Upper lobe of right lung (tissue), 1 donor: ENCODE data around the gene CAMK1D. TPM values are rescaled to one million over a fixed set of nuclear protein-coding genes. Genes with fewer than 3 reads are reported as not detected.
"Not testable (repeated sequence)": the region's sequence is repeated elsewhere in the genome, so short reads cannot be mapped to it uniquely, and the experiment has no call there.

Experiments used
- ATAC-seq: fragments of 200-7000 bp; cut with Tn5 transposase; one replicate; pipeline ENCODE4 v1.9.1; 2020; ENCODE audit warnings: mild to moderate bottlenecking, moderate library complexity
- DNase-seq: peaks from one replicate; pipeline ENCODE4 v3.0.0-alpha.2; 2020
- H3K27ac ChIP-seq: fragments of 200-600 bp; one replicate; pipeline ENCODE4 v1.8.0; 2022
- H3K27me3 ChIP-seq: fragments of 200-600 bp; one replicate; pipeline ENCODE4 v1.8.0; 2022; ENCODE audit warnings: mild to moderate bottlenecking
- H3K36me3 ChIP-seq: fragments of 200-600 bp; one replicate; pipeline ENCODE4 v1.8.0; 2022
- H3K4me1 ChIP-seq: fragments of 200-600 bp; one replicate; pipeline ENCODE4 v1.8.0; 2022
- H3K4me3 ChIP-seq: fragments of 200-600 bp; one replicate; pipeline ENCODE4 v1.8.0; 2022; ENCODE audit warnings: mild to moderate bottlenecking
- H3K9me3 ChIP-seq: fragments of 200-600 bp; one replicate; pipeline ENCODE4 v1.8.0; 2022
- intact Hi-C: fragments of 100-400 bp; cut with DNase I; formaldehyde crosslinking; loops from one replicate; pipeline ENCODE4 v1.11.0; 2022
- long read RNA-seq: library from polyadenylated mRNA; unstranded; transcript quantifications from one replicate; pipeline ENCODE4 v2.0.0, GENCODE V29; 2021
- total RNA-seq: library from RNA; stranded (reverse); fragmentation: NEBNext Ultra II Directional; extraction: Animal tissue kit (Norgen Biotek cat#: 25700); gene quantifications from one replicate; pipeline ENCODE4 v1.2.1, GENCODE V29; 2021
- TF ChIP-seq, protein P1 (sequence below): fragments of 200-600 bp; IDR thresholded peaks from one replicate; pipeline ENCODE4 v1.8.0; 2022; ENCODE audit warnings: antibody characterized with exemption
- donor health status: DM: no; HTN: yes; CAD: no; lungs with severe emphysema.

CAMK1D gene
- 17.1 TPM for total RNA-seq
- long read RNA-seq, partial matches to known transcripts, result 3 of 21 reads
- long read RNA-seq, other reads (novel, unspliced or antisense), result 18 of 21 reads

DNA sequence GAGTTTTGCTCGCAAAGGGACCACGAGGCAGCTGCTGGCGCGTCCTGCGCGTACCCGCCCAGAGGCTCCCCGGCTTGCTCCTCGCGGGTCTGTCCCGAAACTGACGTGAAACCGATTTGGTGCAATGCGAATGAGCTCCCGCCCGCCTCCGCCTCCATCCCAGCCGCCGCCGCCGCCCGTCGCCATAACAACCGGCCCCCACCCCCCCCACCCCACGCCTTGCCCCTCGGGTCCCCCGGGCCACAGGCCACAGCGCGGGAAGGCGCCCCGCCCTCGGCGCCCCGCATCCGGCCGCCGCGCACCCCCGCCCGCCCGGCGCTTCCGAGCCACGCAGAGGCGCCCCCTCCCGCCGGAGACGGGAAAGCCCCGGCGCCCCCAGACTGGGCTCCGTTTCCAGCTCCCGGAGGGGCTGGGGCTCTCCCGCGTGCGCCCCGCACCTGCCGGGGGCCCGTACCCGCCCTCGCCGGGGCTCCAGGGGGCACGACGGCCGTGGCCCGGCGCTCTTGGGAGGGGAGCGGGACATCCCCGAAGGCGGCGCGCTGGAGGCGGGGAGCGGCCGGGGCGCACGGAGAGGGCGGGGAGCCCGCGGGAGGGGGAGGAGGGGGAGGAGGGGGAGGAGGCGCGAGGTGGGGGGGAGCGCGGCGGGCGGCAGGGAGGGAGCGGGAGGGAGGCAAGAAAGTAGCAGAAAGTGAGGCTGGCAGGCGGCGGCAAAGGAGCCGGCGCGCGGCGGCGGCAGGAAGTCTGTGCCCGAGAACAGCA is at the start of gene CAMK1D:
Gene CAMK1D (plus strand): TSS at position 678 of the 759 bp plus-strand sequence.
- H3K4me3 ChIP-seq, result peak within 1 kb of the TSS; percentile 75
- no peaks in the 10 kb centered on the region for H3K36me3 ChIP-seq
- ATAC-seq, result peak; percentile 83
- peak; percentile 90 for DNase-seq
- H3K4me1 ChIP-seq, result peaks cover 21% of the 10 kb centered on the region
- H3K9me3 ChIP-seq, result no peaks in the 10 kb centered on the region
- intact Hi-C loops, result no loop called here
- TF ChIP-seq, protein P1, sequence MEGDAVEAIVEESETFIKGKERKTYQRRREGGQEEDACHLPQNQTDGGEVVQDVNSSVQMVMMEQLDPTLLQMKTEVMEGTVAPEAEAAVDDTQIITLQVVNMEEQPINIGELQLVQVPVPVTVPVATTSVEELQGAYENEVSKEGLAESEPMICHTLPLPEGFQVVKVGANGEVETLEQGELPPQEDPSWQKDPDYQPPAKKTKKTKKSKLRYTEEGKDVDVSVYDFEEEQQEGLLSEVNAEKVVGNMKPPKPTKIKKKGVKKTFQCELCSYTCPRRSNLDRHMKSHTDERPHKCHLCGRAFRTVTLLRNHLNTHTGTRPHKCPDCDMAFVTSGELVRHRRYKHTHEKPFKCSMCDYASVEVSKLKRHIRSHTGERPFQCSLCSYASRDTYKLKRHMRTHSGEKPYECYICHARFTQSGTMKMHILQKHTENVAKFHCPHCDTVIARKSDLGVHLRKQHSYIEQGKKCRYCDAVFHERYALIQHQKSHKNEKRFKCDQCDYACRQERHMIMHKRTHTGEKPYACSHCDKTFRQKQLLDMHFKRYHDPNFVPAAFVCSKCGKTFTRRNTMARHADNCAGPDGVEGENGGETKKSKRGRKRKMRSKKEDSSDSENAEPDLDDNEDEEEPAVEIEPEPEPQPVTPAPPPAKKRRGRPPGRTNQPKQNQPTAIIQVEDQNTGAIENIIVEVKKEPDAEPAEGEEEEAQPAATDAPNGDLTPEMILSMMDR, result peak; percentile 14
- H3K27ac ChIP-seq, result peak within 1 kb of the TSS; percentile 78
- peaks cover 13% of the 10 kb centered on the region for H3K27me3 ChIP-seq

DNA sequence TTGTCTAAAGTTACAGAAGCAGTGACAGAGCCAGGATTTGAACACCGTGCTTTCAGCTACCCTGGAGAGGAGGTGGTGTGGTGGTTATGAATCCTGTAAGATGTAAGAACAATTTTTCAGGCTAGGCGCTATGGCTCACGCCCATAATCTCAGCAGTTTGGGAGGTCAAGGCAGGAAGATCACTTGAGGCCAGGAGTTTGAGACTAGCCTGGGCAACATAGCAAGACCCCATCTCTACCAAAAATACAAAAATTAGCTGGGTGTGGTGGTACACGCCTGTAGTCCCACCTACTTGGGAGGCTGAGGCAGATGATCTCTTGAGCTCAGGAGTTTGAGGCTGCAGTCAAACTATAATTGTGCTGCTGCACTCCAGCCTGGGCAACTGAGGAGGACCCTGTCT is 48.3 kb upstream of the CAMK1D start:
- ATAC-seq, intact Hi-C loops, H3K27me3 ChIP-seq, H3K36me3 ChIP-seq, H3K4me1 ChIP-seq, H3K27ac ChIP-seq, H3K9me3 ChIP-seq, DNase-seq, H3K4me3 ChIP-seq: not testable (repeated sequence)

DNA sequence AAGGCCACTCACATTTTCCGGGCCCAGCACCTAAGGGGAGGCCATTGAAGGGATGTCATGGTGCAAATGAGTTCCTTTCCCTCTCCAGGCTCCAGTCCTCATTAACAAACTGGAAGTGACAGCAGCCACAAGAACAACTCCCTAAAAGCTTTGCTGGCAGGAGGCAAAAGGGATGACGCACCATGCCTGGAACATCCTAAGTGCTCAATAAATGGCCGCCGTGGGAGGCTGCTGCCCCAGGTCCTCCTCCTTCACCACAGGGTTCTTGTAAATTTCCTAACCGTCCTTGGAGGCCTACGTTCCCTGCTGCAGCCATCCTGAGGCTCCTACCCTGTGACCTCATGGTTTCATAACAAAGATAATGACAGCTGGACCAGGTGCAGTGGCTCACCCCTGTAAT is 41.3 kb upstream of the CAMK1D start:
- no peaks in the 10 kb centered on the region for H3K9me3 ChIP-seq
- DNase-seq (no peak), ATAC-seq (no peak)
- no peak overlapping the region for H3K27ac ChIP-seq
- no peaks in the 10 kb centered on the region for H3K36me3 ChIP-seq
- no peak overlapping the region for H3K4me3 ChIP-seq
- H3K4me1 ChIP-seq, result no peaks in the 10 kb centered on the region
- TF ChIP-seq, protein P1, result no peak
- intact Hi-C loops, result no loop called here
- H3K27me3 ChIP-seq, result no peaks in the 10 kb centered on the region

DNA sequence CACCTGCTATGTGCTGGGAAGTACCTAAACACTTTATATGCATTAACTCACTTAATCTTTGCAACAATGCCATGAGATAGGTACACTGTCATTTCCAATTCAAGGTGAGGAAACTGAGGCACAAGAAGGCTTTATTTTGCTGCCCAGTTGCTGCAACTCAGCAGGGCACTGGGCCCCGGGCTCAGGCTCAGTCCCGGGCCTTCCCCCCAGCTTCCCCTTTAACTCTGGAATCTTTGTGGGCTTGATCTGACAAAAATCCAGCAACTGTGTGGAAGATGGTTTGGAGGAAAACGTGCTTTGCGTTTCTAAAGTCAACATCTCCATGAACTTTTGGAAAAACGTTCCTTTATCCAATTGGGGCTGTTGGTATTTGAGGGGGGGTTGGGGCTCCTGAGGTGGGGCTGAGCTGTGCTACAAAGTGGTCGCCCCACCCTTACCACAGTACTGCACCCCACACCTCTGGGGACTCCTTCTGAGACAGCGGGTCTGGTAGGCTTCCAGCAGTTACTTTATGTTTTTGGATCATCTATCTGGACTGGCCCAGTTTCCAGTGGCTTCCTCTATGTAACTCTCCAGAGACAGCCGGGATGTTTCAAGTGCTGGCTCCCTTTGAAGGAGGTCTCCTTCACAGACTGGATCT is 40.5 kb upstream of the CAMK1D start:
- H3K27me3 ChIP-seq, result no peaks in the 10 kb centered on the region
- H3K36me3 ChIP-seq, result no peaks in the 10 kb centered on the region
- H3K9me3 ChIP-seq, result no peaks in the 10 kb centered on the region
- no peak for DNase-seq
- intact Hi-C loops, result no loop called here
- TF ChIP-seq, protein P1, result no peak
- no peak overlapping the region for H3K27ac ChIP-seq
- no peak overlapping the region for H3K4me3 ChIP-seq
- H3K4me1 ChIP-seq, result no peaks in the 10 kb centered on the region
- no peak for ATAC-seq

- DNase-seq, H3K4me3 ChIP-seq, H3K27me3 ChIP-seq, H3K9me3 ChIP-seq, H3K4me1 ChIP-seq, ATAC-seq, intact Hi-C loops, H3K27ac ChIP-seq, H3K36me3 ChIP-seq: not testable (repeated sequence)
Measured at GRCh38 chr10:12309783-12310182, 39.6 kb upstream of the CAMK1D start.

DNA sequence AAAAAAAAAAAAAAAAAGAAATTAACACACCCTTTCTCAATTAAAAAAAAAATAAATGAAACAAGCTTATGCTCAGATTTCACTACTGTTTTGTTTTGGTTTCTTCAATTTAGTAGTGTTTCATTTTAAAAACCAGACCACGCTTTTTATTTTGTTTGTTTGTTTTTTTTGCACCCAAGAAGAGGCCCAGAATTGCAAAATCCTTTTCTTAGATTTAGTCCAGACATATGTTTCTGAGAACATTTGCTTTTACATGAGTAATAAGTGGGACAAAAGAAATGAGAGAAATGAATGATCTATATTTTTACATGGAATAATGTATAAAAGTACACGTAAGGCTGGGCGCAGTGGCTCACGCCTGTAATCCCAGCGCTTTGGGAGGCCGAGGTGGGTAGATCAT is 34.5 kb upstream of the CAMK1D start:
- Histone ChIP-seq H3K27me3 (no peaks in the 10 kb centered on the region), H3K9me3 (no peaks in the 10 kb centered on the region), H3K27ac (no peak overlapping the region), H3K36me3 (no peaks in the 10 kb centered on the region), H3K4me3 (no peak overlapping the region), H3K4me1 (no peaks in the 10 kb centered on the region)
- no peak for DNase-seq
- no peak for ATAC-seq
- TF ChIP-seq, protein P1, result no peak
- intact Hi-C loops, result no loop called here
